B cell (primary cell): ENCODE data around the gene AGXT2. TPM values are rescaled to one million over a fixed set of nuclear protein-coding genes. Genes with fewer than 3 reads are reported as not detected.

ENCODE experiments used
- ATAC-seq: fragments of 200-7000 bp; cut with Tn5 transposase; one replicate; pipeline ENCODE4 v1.10.0; 2021; ENCODE audit warnings: low read depth, mild to moderate bottlenecking, moderate number of reproducible peaks, moderate library complexity
- CTCF ChIA-PET: fragments of 350-600 bp; sonication (Branson Sonifier 250); formaldehyde crosslinking; loops from one replicate; lab custom pipeline; 2021; ENCODE audit warnings: antibody characterized with exemption, inconsistent platforms; lab: Charles Lee
- POLR2A ChIA-PET: fragments of 350-600 bp; sonication (Branson Sonifier 250); formaldehyde crosslinking; loops from one replicate; lab custom pipeline; 2021; ENCODE audit warnings: antibody characterized with exemption; lab: Charles Lee
- DNase-seq: peaks from one replicate; pipeline ENCODE4 v3.0.0; 2013
- H2AFZ ChIP-seq: 2 replicates; pipeline ENCODE4 v1.6.1; 2012; ENCODE audit warnings: mild to moderate bottlenecking, low read depth, low read length; ENCODE audit not compliant: insufficient read depth, poor library complexity, severe bottlenecking
- H3K27ac ChIP-seq, 2 donors: 1 replicate in 1 of 2; 2 replicates in 1 of 2; pipeline ENCODE4 v1.5.1; 2012 to 2013; ENCODE audit warnings: low read length in 2 of 2, mild to moderate bottlenecking in 2 of 2, moderate library complexity in 1 of 2
- H3K27me3 ChIP-seq, 4 experiments: fragments of 200-600 bp in 1 of 4; sonication (generic) in 1 of 4; replicated peaks in 1 of 4; 1 replicate in 2 of 4; 2 replicates in 2 of 4; pipeline versions ENCODE4 v1.6.1 to v1.7.0; 2013 to 2016; ENCODE audit warnings: low read length in 3 of 4, mild to moderate bottlenecking in 2 of 4, mixed read lengths in 1 of 4, moderate library complexity in 1 of 4; ENCODE audit not compliant: insufficient read depth in 4 of 4, control insufficient read depth in 3 of 4; ENCODE audit errors: control extremely low read depth in 1 of 4
- H3K36me3 ChIP-seq, 2 experiments: replicated peaks in 1 of 2; 1 replicate in 1 of 2; 2 replicates in 1 of 2; pipeline versions ENCODE4 v1.6.1 to v1.7.1; 2013; ENCODE audit warnings: low read length in 1 of 2; ENCODE audit not compliant: insufficient read depth in 2 of 2, control insufficient read depth in 1 of 2; ENCODE audit errors: control extremely low read depth in 1 of 2, extremely low read depth in 1 of 2
- H3K4me1 ChIP-seq, 2 donors: fragments of 200-600 bp in 1 of 2; sonication (generic) in 1 of 2; 1 replicate in 1 of 2; 2 replicates in 1 of 2; pipeline versions ENCODE4 v1.5.1 to v1.6.1; 2013 to 2017; ENCODE audit warnings: low read length in 2 of 2; ENCODE audit not compliant: control insufficient read depth in 2 of 2, insufficient read depth in 2 of 2
- H3K4me2 ChIP-seq: replicated peaks from 2 replicates; pipeline ENCODE3; 2012; ENCODE audit warnings: mild to moderate bottlenecking, low read depth, low read length; ENCODE audit not compliant: poor library complexity, severe bottlenecking
- H3K4me3 ChIP-seq, 5 experiments: fragments of 200-600 bp in 1 of 5; sonication (generic) in 1 of 5; 1 replicate in 3 of 5; 2 replicates in 2 of 5; pipeline versions ENCODE4 v1.5.1 to v1.7.0; 2011 to 2016; ENCODE audit warnings: low read length in 4 of 5, mild to moderate bottlenecking in 4 of 5, low read depth in 2 of 5, control low read depth in 1 of 5, moderate library complexity in 1 of 5; ENCODE audit not compliant: insufficient read depth in 1 of 5; ENCODE audit errors: control extremely low read depth in 1 of 5, extremely low read depth in 1 of 5
- H3K79me2 ChIP-seq: fragments of 200-600 bp; sonication (generic); one replicate; pipeline ENCODE4 v1.6.0; 2016; ENCODE audit warnings: low read length; ENCODE audit not compliant: control insufficient read depth, insufficient read depth
- H3K9ac ChIP-seq: fragments of 200-600 bp; sonication (generic); 2 replicates; pipeline ENCODE4 v1.6.1; 2017; ENCODE audit warnings: mild to moderate bottlenecking, low read length, moderate library complexity
- H3K9me3 ChIP-seq, 3 donors: one replicate each; pipeline versions ENCODE4 v1.6.1 to v1.7.1; 2013; ENCODE audit warnings: low read length in 2 of 3; ENCODE audit not compliant: control insufficient read depth in 2 of 3, insufficient read depth in 1 of 3; ENCODE audit errors: control extremely low read depth in 1 of 3
- H4K20me1 ChIP-seq: 2 replicates; pipeline ENCODE4 v1.6.0; 2012; ENCODE audit warnings: mild to moderate bottlenecking, low read length; ENCODE audit not compliant: insufficient read depth, control insufficient read depth, poor library complexity, severe bottlenecking
- H3K27ac Mint-ChIP-seq: one replicate; pipeline ENCODE4 v1.8.0; 2021; ENCODE audit warnings: mixed read lengths
- H3K27me3 Mint-ChIP-seq: one replicate; pipeline ENCODE4 v1.8.0; 2021; ENCODE audit warnings: mixed read lengths
- H3K4me1 Mint-ChIP-seq: one replicate; pipeline ENCODE4 v1.8.0; 2021; ENCODE audit warnings: mixed read lengths
- H3K4me3 Mint-ChIP-seq: one replicate; pipeline ENCODE4 v1.8.0; 2021; ENCODE audit warnings: mixed read lengths
- H3K9me3 Mint-ChIP-seq: one replicate; pipeline ENCODE4 v1.8.0; 2022; ENCODE audit warnings: mixed read lengths; ENCODE audit not compliant: insufficient read depth
- CTCF ChIP-seq: fragments of 200-600 bp; IDR thresholded peaks from one replicate; pipeline ENCODE4 v1.8.0; 2022; ENCODE audit warnings: antibody characterized with exemption, mild to moderate bottlenecking
- EZH2 ChIP-seq: IDR thresholded peaks from 2 replicates; pipeline ENCODE4 v1.6.1; 2012; ENCODE audit warnings: borderline replicate concordance, low read depth, mild to moderate bottlenecking, moderate library complexity, low read length; ENCODE audit not compliant: insufficient read depth, poor library complexity, severe bottlenecking
- WGBS: methylation state at CpG from one replicate; pipeline ENCODE4 v1.1.5; 2013; ENCODE audit warnings: missing lambda C conversion rate; ENCODE audit not compliant: insufficient coverage; 5-methylcytosine and 5-hydroxymethylcytosine counted together
- intact Hi-C: fragments of 100-400 bp; cut with micrococcal nuclease; formaldehyde crosslinking; loops from one replicate; pipeline ENCODE4 v1.10.0; 2022
- polyA plus RNA-seq: library from polyadenylated mRNA; depleted of rRNA; stranded (reverse); fragments of >200 nt; gene quantifications from 2 replicates; pipeline ENCODE4 v1.2.3, GENCODE V29; 2012
- total RNA-seq, 2 donors: library from RNA; stranded (reverse); fragments of 120-200 nt in 1 of 2; gene quantifications; 1 replicate in 1 of 2; 2 replicates in 1 of 2; pipeline versions ENCODE4 v1.2.3 to v1.2.4, GENCODE V29; 2013 to 2022

AGXT2 gene
- total and polyA plus RNA-seq, 2 donors (not counting 1 experiment from before 2014, with no cell fraction given) = not detected

DNA sequence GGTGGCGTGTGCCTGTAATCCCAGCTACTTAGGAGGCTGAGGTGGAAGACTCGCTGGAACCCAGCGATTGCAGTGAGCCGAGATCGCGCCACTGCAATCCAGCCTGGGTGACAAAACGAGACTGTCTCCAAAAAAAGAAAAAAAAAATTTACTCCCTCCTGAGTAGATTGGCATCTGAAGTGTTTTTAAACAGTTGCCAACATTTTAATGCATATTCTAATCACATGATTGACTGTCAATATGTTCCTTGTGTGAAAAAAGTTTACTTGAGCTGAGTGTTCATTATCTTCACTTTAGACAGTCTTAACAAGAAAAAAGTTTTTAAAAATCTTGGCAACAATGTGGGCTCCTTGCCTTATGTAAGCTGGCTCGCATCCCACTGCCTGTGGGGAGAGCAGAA is 53.8 kb downstream of the AGXT2 start:
- no peaks in the 10 kb centered on the region for H3K4me1 ChIP-seq
- no peak overlapping the region for H3K9ac ChIP-seq
- H3K27me3 ChIP-seq = peaks cover 0 to 2% (median 0%) of the 10 kb centered on the region in 4 experiments
- TF ChIP-seq EZH2 (no peak), CTCF (no peak)
- no peak overlapping the region for H2AFZ ChIP-seq
- H3K9me3 ChIP-seq = no peaks in the 10 kb centered on the region
- 43% methylated on average over 1 of the region's 8 CpGs for WGBS
- H3K27ac ChIP-seq = no peak overlapping the region
- no peaks in the 10 kb centered on the region for H3K9me3 Mint-ChIP-seq
- ATAC-seq (no peak), DNase-seq (no peak)
- H4K20me1 ChIP-seq = no peaks in the 10 kb centered on the region
- no peaks in the 10 kb centered on the region for H3K79me2 ChIP-seq
- CTCF ChIA-PET = interaction anchor here (2.7 kb wide), 1 partner anchor 10 kb away, joined by 7 read pairs; no protein-coding TSS in a partner anchor
- H3K36me3 ChIP-seq = no peaks in the 10 kb centered on the region
- H3K27ac Mint-ChIP-seq = no peak overlapping the region
- H3K4me1 Mint-ChIP-seq = no peaks in the 10 kb centered on the region
- POLR2A ChIA-PET = no interaction called here
- no peak overlapping the region for H3K4me2 ChIP-seq
- peaks cover 21% of the 10 kb centered on the region for H3K27me3 Mint-ChIP-seq
- H3K4me3 Mint-ChIP-seq = no peak overlapping the region
- H3K4me3 ChIP-seq = no peak overlapping the region
- intact Hi-C loops = no loop called here

- H3K36me3 ChIP-seq = no peaks in the 10 kb centered on the region
- H3K27ac Mint-ChIP-seq = no peak overlapping the region
- no peak overlapping the region for H3K9ac ChIP-seq
- DNase-seq (no peak), ATAC-seq (no peak)
- no peak for TF ChIP-seq CTCF
- TF ChIP-seq EZH2 = no peak
- no peak overlapping the region for H3K4me3 ChIP-seq
- intact Hi-C loops = no loop called here
- peaks cover 0 to 7% (median 3%) of the 10 kb centered on the region in 4 experiments for H3K27me3 ChIP-seq
- H3K4me2 ChIP-seq = no peak overlapping the region
- WGBS = no CpG with 5 or more reads among the region's 2 CpGs
- H3K4me3 Mint-ChIP-seq = no peak overlapping the region
- ChIA-PET POLR2A (no interaction called here), CTCF (interaction anchor here (1.4 kb wide), 1 partner anchor 12 kb away, joined by 6 read pairs; no protein-coding TSS in a partner anchor)
- no peaks in the 10 kb centered on the region for H3K79me2 ChIP-seq
- H4K20me1 ChIP-seq = no peaks in the 10 kb centered on the region
- H3K4me1 Mint-ChIP-seq = no peaks in the 10 kb centered on the region
- no peak overlapping the region for H2AFZ ChIP-seq
- peaks cover 0 to 3% (median 3%) of the 10 kb centered on the region in 3 donors for H3K9me3 ChIP-seq
- no peak overlapping the region for H3K27ac ChIP-seq
- H3K9me3 Mint-ChIP-seq = peaks cover 6% of the 10 kb centered on the region
- H3K27me3 Mint-ChIP-seq = peaks cover 39% of the 10 kb centered on the region
- H3K4me1 ChIP-seq = no peaks in the 10 kb centered on the region
Observed at GRCh38 chr5:34991486-34992238, 56.1 kb downstream of the AGXT2 start.
